ACHN (cell line): Measurements from ENCODE around the gene WRNIP1.

ENCODE experiments used
- DNase-seq: peaks from one replicate; pipeline ENCODE4 v3.0.0-alpha.2; 2015
- in situ Hi-C: cut with HindIII; loops from 2 replicates; pipeline ENCODE4 v1.10.0; 2017; ENCODE audit warnings: low sequenced_read_pairs, low pct_ligation_motif_present, low pct_unique_long_range_greater_than_20kb

The WRNIP1 gene

DNA sequence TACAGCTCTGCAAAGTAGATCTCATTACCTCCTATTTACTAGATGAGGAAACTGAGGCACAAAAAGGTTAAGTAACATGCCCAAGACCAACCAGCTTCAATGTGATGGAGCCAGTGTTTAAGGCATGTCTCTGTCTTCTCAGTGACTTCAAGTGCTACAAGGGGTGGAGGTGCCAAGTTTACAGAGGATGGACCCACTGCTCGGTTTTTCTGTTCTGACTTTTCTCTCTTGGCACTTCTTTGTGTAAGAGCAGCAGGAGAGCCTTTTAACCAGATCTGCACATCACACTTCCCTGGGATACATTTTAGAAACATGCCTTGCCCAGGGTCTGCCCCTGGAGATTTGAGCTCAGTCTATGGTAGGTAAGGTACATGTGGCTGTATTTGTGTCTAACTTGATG is 9.8 kb downstream of the WRNIP1 start:
- in situ Hi-C loops = no loop called here
- no peak for DNase-seq

DNA sequence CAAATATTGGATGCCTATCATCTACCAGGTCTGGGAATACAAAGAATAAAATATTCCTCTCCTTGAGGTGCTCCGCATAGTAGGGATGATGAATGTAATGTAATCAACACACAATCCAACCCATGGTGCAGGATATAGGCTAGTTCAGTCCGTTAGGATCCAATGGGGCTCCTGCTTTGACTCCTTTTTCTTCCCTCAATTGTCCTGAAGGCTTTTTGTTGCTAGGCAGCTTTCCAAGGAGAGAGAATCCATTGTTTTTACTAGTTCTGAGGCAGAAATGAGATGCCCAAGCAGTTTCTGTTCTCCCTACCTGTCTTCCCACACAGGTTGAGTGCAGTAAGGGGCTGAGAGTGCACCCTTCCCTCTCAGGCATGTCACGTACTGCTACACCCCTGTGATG is 12.1 kb downstream of the WRNIP1 start:
- in situ Hi-C loops = no loop called here
- no peak for DNase-seq

DNA sequence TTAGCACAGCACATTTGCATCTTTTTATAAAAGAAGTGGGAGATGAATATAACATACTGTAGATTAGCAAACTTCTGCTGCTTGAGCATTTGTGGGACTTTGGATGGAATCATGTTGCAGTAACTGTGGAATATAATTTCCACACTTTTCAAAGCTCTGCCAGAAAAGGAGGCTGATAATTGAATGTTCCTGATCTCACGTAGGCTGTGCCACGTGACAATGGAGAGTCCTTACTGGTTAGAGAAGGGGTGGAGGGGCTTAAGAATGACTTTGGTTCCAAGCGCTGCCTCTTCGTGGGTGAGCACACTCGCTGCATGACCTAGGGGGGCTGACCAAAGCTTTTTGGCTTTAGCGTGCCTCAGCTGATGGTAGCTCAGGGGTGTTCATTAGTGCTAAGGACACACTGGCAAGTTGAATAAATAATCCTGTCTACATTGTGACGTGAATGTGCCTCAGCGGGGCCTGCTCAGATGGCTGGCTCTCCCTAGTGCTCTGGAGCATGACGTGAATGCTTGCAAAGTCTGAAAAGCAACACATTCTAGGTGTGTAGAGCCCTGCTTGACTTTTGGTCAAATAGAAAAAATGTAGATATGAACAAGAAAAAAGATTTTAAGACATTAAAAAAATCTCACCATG is 15.0 kb downstream of the WRNIP1 start:
- no peak for DNase-seq
- in situ Hi-C loops = no loop called here

DNA sequence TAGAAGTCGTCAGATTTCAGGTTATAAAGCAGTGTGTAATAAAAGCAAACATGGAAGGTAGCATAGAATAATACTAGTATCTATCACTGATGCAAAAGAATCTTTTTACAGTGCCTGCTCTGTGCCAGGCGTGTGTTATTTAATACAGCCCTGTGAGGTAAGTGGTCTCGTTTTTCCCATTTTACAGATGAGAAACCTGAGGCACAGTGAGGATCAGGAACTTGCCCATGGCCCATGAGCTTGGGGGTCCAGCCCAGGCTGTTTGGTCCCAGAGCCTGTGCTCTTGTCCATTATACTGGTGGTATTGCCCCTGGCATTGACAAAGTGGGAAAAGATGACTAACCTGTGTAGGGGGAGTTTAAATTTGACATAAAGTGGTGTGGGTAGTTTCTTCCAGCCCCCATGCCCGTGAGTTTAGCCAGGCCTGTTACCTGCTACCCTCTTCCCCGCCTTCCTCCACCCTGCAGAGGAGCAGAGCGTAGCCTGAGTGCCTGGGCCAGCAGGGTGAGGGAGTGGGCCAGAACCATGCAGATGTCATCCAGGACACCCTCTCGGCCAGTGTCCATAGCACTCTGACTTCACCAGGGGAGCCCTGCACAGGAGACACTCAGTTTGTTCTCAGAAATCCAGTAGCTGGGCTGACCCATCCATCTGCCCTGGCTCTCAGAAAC is 16.6 kb downstream of the WRNIP1 start:
- DNase-seq = no peak
- in situ Hi-C loops = no loop called here

DNA sequence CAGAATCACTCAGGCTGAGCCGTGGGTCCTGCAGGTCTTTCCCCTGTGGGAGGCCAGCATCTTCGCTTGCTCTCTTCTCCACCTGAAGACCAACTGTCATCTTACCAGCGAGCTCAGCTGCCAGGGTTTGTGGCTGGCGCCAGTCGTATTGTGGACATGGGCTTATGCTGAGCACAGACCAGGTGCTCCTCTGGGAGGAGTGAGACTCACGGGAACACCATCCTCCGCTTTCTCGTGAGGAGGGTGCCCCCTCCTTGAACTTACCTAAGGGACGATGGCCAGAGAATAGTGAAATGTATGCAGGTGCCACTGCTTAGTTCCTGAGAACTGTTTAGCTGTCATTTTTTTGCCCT is 17.1 kb downstream of the WRNIP1 start:
- no peak for DNase-seq
- in situ Hi-C loops = no loop called here

DNA sequence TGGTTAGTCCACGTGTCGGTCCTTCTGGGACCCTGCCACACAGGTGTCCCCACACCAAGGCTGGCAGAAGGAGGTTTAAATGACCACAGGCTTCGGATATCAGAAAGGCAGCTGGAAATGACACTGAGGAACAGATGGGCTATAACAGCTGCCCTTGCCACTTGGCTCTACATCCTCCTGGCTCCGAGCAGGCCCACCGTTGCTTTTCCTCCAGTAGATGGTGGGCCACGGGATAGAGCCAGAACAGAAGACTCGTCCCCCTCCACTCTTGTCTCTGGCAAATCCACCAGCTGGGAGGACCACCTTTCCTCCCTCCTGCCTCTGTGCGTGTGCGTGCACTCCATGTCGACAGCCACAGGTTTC is 17.6 kb downstream of the WRNIP1 start:
- no peak for DNase-seq
- in situ Hi-C loops = no loop called here

DNA sequence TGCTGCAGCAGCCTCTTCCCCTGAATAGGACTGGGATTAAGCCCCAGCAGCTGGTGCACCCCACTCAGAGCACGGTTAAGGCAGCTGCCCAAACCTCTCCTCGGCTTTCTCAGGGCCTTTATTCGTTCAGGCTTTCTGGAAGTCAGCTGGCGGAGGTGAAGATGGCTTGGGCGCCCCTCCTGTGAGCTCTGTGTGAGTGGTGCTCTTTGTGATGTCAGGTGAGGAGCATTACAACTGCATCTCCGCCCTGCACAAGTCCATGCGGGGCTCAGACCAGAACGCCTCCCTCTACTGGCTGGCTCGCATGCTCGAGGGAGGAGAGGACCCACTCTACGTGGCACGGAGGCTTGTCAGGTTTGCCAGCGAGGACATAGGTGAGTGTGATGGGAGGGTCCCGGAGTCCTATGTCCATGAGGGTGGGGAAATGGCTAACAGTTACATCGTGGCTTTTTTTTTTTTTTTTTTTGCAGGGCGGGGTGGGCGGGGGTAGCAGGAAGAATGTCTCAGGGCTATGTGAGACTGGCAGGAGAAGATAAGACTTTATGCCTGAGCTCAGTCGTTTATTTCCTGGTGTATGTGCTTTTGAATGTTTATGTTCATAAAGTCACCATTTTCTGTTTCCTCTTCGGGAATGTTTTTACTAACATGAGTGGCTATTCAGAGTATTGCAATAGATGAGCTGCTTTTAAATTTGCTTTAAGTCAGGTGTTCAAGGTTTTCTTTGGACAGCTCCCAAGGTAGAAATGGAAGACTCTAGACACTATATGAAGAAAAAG is 18.2 kb downstream of the WRNIP1 start:
- DNase-seq = no peak
- in situ Hi-C loops = no loop called here

DNA sequence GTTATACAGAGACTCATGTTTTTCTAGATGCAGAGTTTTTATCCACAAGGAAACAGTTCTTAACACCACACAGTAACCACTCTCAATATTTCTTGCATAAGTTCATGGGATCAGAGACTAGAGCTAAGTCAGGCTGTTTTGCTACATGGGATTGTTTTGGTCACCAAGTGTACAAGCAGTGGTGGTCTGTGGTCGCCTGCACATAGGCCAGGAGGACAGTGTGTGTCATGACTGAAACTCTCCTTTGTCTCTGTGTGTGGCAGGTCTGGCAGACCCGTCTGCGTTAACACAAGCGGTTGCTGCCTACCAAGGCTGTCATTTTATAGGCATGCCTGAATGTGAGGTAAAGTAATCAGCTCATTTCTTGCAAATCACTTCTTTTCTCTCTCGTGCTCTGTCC is 18.9 kb downstream of the WRNIP1 start:
- no peak for DNase-seq
- in situ Hi-C loops = no loop called here

DNA sequence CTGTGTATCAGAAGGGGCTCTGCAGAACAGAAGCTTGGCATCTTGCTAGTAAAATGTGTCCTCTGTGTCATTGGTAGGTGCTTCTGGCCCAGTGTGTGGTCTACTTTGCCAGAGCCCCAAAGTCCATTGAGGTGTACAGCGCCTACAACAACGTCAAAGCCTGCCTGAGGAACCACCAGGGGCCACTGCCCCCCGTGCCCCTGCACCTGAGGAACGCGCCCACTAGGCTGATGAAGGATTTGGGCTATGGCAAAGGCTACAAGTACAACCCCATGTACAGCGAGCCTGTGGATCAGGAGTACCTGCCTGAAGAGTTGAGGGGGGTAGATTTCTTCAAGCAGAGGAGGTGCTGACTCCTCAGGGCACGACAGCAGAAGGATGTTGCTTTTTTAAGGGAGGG is 19.7 kb downstream of the WRNIP1 start:
- no peak for DNase-seq
- in situ Hi-C loops = no loop called here

DNA sequence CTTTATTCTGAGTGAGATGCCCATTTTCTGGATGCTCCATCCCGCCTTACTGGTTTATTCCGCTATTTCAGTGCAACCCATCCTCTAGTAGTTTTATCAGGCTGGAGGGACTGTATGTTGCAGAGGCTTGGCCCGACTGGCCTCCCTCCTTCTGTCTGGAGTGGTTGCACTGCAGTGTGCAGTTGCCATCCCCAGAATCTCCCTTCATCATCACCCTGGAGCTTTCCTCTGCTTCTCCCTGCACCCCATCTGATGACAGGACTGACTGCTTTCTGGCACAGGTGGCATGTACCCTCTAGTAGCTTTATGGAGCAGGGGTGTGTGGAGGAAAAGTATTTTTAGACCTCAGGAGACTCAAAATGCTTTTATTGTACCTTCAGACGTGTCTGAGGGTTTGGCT is 21.1 kb downstream of the WRNIP1 start:
- DNase-seq = no peak
- in situ Hi-C loops = no loop called here

DNA sequence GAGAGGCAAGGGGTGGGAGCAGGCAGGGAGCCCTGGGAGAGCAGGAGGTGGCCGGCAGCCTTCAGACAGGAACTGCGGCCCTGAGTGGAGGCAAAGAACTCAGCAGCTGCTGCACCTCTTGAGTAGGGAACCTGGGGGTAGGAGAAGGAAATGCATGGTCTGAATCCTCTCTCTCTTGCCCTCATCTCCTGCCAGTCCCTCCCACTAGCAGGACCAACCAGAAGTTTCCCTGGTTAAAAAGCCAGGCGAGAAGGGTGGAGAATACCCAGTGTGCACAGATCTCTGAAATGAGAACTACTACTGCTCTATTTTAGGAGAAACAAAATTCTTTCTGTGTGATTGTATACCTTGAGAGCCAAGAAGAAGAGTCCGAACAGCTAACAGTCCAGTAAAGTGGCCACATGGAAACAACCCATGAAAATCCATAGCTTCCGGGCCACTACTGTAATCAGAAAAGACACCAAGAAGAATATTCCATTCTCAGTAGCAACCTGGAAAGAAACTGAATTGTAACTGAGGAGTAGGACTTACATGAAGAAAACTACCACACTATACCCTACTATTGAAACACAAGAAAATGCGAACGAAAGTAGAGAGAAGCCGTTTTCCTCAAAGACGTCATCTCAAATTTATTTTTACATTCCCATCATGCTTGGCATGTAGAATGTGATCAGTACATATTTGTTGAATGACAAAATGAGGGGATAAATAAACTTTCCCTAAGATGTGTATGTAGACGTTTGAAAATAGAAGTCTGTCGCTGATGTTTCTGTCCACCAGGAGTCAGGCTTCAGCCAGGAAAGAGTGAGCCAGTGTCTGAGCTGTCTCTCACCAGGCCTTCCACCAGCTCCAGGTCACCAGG is 25.6 kb downstream of the WRNIP1 start:
- in situ Hi-C loops = no loop called here

DNA sequence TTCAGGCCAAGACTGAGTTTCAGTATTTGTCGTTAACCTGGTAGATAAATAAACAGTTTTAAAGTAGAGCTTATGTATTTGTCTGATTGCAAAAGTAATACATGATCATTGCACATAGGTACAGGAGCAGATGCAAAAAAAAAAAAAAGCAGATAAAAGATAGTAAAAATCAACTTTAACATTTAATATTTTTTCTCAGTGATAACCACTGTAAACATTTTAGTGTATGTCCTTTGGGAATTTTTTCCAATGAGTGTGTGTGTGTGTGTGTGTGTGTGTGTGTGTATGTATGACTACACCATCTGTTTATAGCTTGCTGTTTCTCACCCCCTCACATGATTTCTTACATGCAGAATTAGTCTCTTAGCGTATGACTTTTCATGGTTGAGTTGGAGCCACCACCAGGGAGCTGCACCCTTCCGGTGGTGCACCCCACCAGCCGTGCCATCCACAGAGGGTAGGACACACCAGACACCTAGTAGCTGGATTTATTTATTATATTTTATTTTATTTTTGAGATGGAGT is 26.3 kb downstream of the WRNIP1 start:
- in situ Hi-C loops = no loop called here
- DNase-seq = no peak

More for the DNA sequence above, 25.6 kb downstream of the WRNIP1 start:
- peak; percentile 77 for DNase-seq

DNA sequence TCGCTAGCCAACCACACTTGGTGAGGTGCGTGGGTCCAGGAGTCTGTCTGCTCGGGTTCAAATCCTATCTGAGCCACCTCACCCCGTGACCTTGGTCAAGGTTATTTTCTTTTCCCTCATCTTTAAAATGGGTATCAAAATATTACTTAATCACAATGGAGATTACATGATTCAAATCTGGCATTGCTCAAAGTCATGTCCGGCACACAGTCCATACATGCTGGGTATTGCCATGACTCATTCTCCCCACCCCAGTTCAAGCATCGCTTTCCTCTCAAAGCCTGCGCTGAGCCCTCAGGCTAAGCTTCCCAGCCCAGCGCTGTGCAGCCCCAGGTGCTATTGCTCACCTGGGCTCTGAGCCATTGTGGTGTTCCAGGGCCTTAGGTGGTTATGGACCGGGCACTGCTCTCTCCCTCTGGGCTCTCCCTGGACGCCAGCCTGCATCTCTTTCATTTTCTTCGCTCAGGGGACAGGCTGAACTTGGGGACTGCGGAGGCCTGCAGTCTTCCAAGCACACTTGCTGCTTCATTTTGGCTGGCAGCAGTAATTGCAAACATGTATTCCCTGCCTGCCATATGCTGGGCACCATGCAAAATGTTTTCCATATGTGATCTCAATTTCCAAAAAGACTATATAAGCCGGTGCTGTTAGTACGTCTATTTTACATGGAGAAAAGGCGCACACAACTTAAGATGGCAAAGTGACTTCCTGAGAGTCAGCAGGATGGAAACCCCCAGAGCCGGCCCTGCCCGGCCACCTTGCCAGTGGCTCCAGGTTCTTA is 27.3 kb downstream of the WRNIP1 start:
- in situ Hi-C loops = no loop called here
- DNase-seq = no peak

DNA sequence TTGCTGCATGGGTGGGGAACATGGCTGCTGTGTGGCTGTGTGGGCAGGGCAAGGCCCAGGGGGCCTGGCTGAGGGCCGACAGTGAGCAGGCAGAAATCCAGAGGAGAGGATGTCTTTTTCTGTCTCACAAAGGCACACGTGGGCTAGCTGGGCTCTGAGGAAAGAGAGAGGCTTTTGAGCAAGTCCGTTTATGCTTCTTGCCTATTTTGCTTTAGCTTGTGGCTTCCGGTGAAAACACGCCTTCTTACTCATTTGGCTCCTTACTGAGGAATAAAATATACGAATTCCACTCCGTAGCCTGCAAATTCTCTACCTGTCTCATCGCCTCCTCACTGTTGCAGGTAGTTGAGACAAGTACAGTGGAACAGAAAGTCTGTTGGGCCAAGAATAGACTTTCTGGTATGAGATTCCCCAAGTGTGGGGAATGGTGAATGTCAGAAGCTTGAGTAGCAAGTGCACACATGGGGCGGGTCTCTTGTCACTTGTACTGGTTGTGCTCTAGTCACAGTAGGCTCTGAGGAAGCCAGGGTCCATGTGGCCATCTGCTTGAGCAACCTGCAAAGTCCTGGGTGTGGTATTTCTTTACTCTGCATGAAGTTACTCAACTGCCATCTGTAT is 28.4 kb downstream of the WRNIP1 start:
- in situ Hi-C loops = no loop called here
- DNase-seq = no peak

DNA sequence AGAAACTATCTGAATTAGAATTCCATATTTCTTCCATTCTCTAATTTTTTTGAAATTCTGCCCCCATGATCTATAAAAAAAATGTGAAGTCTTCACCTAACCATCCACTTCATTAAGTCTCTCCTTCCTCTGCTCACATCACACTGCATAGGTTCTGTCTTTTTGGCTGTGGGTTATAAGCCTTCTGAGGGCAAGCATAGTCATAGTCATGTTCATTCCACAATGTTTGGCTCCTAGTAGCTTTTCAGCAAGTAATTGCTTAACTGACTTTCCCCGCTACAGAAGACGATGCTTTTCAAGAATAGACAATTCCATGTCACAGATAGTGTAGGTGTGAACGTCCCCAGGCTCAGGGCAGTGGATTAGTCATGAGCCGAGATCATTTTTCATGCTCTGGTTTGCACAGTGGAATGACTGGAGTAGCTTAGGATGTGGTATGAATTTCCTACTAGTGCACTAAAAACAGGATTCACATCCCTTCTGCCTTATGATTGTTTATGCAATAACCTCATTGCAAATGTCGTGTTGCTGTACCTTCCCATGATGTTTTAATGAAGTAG is 29.1 kb downstream of the WRNIP1 start:
- no peak for DNase-seq

DNA sequence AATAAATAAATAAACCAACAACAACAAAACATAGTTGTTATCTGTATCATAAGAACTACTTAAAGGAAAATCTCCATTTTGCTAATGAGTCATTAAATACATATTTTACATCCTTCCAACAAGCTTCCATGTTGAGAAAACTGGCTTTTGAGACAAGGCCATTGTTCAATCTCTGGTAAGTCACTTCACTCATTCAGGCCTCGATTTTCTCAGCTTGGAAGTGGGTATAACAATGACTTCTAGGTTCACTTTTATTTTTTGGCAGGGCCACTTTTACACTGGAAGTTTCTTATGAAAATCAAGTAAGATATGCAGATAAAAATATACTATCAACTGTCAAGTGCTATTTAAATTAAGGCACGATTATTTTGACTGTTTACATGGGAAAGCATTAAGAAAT is 30.0 kb downstream of the WRNIP1 start:
- DNase-seq = no peak
- in situ Hi-C loops = no loop called here

More for the DNA sequence above, 29.1 kb downstream of the WRNIP1 start:
- in situ Hi-C loops = no loop called here

DNA sequence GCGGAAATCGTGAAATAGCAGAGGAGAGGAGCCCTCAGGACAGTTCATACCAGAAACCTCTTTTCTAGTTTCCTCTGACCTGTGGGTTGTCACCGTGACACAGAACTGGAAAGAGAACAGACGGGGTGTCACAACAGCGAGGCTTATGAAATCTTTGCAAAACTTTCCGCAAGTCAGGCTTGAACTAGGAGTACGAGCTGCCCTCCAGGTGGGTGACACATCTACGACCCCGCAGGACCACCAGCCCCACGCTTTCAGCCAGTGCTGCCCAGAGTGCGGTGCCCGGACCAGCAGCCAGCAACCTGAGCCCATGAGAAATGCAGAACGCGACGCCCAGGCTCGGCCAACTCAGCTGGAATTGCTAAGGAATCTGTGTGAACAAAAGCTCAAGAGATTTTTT is 30.8 kb downstream of the WRNIP1 start:
- DNase-seq = no peak
- in situ Hi-C loops = no loop called here

DNA sequence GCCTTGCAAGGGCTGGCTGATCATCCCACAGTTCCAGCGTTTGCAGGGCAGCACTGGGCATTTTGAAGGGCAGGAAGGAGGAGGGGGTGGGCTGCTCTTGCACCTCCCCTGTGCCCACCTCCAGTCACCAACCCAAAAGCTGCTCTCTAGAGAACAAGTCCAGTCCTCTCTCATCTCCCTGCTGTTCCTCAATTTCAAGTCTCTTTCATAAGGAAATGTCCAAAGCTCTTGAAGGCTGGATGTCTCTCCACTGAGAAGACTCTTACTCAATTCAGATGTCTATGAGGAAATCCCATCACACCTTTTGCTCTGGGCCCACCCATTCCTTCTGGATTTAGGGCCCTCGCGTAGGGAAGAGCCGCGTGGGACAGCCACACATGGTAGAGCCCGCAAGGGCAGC is 31.7 kb downstream of the WRNIP1 start:
- in situ Hi-C loops = no loop called here
- no peak for DNase-seq
